Measurements from ENCODE around the gene USP10.

DNA sequence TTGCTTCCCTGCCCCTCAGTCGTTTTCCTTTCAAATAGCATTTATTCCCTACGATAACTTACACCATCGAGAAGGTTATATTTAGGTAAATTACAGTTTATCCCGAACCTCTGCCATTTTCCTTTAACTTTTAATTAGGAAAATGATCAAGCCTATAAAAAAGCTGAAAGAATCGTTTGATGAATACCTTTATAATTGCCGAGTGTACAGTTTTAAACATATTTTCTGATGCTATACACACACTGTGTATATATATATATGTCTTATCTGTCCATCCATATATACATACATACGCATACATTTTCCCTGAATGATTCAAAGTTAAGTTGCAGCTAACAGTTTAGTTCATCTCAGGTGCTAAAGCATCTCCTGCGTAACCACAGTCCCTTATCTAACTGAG is 63.4 kb downstream of the USP10 start:
- TF ChIP-seq EP300 (IDR thresholded peaks at IDR 0.05; ENCODE audit: borderline replicate concordance) = no peak
- no peak for TF ChIP-seq TAF1 (IDR thresholded peaks at IDR 0.05; ENCODE audit: low read depth)
